Left renal pelvis (tissue), 4 donors: ENCODE data around the gene KANSL1. TPM values are rescaled to one million over a fixed set of nuclear protein-coding genes. Genes with fewer than 3 reads are reported as not detected.
"Not testable (repeated sequence)": the region's sequence is repeated elsewhere in the genome, so short reads cannot be mapped to it uniquely, and the experiment has no call there.

Experiments used
- DNase-seq, 4 donors: peaks; one replicate each; pipeline ENCODE4 v3.0.0-alpha.2; 2013; ENCODE audit warnings: low read depth in 4 of 4, low spot score in 3 of 4
- polyA plus RNA-seq, 4 donors: library from polyadenylated mRNA; unstranded; fragments of 120-200 nt; gene quantifications; one replicate each; pipeline ENCODE4 v1.2.1, GENCODE V29; 2013; ENCODE audit not compliant: insufficient read length in 4 of 4

KANSL1 gene
- 10 to 100 TPM; 53.1 to 93.4 (median 64.1) TPM for polyA plus RNA-seq

- peak in 3 of 4 donors; percentile 78 to 93 (median 81) for DNase-seq
Observed at GRCh38 chr17:46193151-46193625, at the start of gene KANSL1. Gene KANSL1, minus strand, starts transcription at chr17:46193429. Its CDS starts 21,286 bp downstream, at chr17:46172143.

DNA sequence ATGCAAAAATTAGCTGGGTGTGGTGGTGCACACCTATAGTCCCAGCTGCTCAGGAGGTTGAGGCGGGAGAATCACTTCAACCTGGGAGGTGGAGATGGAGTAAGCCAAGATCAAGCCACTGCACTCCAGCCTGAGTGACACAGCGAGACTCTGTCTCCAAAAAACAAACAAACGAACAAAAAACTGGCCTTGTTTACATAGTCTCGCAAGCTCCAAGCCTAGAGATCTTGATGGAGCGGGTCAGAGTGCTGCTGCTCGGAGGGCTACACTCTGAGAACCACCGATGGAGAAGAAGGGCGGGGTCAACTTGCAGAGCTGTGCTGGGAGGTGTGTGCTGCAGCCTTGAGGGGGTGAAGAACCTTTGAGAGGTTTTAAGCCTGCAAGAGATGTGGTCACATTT, 38.1 kb upstream of the KANSL1 start:
- not testable (repeated sequence) for DNase-seq

DNA sequence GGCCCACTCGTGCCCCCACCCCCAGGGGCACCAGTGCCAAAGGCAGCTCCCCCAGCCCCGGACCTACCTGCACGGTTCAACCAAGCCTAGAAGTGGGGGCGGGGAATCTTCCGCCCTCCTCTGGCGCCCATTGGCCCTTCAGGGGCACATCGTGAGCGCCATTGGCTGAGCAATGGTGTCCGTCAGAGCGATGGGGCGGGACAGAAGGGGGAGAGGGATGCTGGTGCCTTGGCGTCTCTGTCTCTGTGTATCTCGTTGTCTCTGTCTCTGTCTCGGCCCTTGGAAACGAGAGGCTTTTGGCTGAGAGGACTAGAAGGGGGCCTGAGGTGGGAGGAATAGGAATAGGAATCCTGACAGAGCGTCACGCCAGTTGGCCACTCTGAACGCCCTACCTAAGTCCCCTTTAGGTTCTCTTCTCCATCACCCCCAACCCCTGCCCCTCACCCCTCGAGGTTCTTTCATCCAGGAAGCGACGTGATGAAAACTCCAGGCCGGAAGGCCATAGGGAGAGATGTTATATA, 32.1 kb upstream of the KANSL1 start:
- peak; percentile 71 to 90 (median 74) for DNase-seq

DNA sequence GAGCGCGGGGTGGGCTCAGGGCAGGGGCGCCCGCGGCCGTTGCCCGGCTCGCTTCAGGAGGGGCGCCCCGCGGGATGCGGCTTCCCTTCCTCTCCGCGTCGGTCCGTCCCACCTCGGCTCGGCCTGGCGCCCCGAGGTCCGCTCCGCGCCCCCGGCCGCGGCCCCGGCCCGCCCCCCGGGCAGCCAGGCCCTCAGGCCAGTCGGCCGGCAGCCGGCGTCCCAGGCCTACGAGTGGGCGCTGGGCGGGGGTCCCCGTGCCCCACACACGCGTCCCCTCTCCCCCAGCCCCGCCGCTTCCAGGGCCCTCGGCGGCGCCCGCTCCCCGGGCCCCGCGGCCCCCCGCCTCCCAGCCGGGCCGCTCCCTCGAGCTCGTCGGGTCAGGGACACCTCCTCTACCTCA, 31.6 kb upstream of the KANSL1 start:
- not testable (repeated sequence) for DNase-seq

DNA sequence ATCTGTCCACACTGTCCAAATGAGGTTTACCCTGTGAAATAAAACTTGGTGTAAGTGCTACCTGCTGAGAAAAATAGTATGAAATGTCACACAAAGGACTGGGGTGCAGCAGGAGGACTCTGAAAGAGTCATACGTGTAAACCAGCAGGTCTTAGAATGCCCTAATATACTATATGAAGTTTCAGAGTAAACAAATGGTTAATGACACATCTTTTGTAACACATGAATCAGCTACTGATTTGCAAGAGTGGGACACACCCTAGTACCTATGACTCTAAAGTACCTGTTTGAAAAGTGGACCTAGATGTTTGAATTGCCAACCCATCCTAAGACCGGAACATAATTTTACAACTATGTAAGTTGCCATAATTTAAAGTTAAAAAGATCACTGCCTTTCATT, 29.8 kb upstream of the KANSL1 start:
- not testable (repeated sequence) for DNase-seq

DNA sequence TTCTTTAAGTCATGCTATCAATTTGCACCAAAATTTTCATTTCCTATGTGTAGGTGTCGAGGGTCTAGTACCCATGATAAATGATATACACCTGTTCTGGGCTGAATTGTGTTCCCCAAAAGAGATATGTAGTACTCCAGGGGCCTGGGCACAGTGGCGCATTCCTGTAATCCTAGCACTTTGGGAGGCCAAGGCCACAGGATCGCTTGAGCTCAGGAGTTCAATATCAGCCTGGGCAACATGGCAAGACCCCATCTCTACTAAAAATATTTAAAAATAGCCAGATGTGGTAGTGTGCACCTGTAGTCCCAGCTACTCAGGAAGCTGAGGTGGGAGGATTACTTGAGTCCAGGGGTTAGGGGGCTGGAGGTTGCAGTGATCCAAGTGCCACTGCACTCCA, 23.5 kb upstream of the KANSL1 start:
- no peak for DNase-seq

- peak in 2 of 4 donors; percentile 61 to 77 for DNase-seq
Observed at GRCh38 chr17:46212634-46213435, 19.6 kb upstream of the KANSL1 start.

- DNase-seq = no peak
Observed at GRCh38 chr17:46208997-46209396, 15.8 kb upstream of the KANSL1 start.

DNA sequence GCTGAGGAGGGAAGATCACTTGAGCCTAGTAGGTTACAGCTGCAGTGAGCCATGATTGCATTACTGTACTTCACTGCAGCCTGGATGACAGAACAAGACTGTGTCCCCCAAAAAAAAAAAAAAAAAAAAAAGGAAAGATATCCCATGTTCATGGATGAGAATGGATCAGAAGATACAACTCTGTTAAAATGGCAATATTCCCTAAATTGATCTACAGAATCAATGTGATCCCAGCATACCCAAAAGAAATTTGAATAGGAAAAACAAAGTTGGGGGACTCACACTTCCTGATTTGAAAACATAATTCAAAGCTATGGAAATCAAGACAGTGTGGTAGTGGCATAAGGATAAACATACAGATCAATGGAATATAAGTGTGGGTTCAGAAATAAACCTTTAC, 12.7 kb upstream of the KANSL1 start:
- no peak for DNase-seq

- no peak for DNase-seq
Observed at GRCh38 chr17:46202424-46202823, 9.2 kb upstream of the KANSL1 start.

DNA sequence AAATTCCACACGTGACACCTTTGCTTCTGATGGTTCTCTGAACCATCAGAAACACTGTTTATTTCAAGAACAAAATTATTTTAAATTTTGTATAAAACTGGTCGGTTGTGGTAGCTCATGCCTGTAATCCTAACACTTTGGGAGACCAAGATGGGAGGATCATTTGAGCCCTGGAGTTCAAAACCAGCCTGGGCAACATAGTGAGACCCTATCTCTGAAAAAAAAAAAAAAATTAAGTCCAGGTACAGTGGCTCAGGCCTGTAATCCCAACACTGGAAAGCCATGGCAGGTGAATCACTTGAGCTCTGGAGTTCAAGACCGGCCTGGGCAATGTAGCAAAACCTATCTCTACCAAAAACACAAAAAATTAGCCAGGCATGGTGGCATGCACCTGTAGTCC, 8.3 kb upstream of the KANSL1 start:
- DNase-seq = no peak

DNA sequence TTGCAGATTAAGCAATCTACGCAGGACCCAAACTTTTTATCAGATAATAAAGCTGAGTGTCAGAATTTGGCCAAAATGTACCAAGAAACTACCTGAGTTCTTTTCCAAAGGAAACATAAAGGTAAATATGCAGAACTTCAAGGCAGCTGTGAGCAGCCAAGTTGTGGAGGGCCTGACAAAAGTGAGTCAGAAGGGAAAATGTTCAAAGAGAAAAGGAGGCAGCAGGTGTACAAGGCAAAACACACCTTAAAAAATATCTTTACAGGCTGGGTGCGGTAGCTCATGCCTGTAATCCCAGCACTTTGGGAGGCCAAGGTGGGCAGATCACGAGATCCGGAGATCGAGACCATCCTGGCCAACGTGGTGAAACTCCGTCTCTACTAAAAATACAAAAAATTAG, 7.0 kb upstream of the KANSL1 start:
- DNase-seq = no peak

- no peak for DNase-seq
Observed at GRCh38 chr17:46199379-46199778, 6.2 kb upstream of the KANSL1 start.

DNA sequence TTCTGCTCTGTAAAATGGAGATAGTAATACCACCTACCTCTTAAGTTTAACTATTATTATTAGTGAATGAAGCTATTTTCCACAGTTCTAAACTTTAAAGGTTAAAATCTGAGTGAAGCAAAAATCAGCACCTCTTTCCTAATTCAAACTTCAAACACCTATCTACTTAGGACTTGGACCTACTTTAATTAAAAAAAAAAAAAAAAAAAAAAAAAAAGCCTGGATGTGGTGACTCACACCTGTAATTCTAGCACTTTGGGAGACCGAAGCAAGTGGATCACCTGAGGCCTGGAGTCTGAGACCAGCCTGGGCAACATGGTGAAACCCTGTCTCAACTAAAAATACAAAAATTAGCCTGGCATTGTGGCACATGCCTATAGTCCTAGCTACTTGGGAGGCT, 5.0 kb upstream of the KANSL1 start:
- DNase-seq = no peak

- no peak for DNase-seq
Observed at GRCh38 chr17:46197530-46197929, 4.3 kb upstream of the KANSL1 start.

DNA sequence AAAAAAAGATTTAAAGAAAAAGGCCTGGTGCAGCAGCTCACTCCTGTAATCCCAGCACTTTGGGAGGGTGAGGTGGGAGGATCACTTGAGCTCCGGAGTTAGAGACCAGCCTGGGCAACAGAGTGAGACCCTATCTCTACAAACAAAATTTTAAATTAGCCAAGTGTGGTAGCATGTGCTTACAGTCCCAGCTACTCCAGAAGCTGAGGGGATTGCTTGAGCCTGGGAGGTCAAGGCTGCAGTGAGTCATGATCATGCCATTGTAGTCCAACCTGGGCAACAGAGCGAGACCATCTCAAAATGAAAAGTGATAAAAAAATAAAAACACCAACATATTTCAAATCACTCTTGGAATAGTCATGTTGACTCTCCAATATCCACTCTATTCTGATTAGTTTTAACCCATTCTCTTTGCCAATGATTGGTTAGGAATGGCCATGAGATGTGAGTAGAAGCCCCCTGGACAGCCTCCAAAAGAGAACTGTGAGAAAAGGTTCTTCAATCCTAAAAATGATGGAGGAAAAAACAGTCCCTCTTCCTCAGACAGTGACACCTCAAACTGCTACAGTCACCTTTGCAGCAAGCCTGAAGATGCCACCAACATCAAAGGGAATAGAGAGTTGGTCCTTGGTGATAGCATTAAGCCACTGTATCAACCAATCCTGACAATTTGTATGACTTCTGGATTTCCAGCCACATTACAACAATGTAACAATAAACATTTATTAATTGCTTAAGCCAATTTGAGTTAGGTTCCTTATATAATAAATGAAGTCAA, 2.9 kb upstream of the KANSL1 start:
- DNase-seq = no peak

DNA sequence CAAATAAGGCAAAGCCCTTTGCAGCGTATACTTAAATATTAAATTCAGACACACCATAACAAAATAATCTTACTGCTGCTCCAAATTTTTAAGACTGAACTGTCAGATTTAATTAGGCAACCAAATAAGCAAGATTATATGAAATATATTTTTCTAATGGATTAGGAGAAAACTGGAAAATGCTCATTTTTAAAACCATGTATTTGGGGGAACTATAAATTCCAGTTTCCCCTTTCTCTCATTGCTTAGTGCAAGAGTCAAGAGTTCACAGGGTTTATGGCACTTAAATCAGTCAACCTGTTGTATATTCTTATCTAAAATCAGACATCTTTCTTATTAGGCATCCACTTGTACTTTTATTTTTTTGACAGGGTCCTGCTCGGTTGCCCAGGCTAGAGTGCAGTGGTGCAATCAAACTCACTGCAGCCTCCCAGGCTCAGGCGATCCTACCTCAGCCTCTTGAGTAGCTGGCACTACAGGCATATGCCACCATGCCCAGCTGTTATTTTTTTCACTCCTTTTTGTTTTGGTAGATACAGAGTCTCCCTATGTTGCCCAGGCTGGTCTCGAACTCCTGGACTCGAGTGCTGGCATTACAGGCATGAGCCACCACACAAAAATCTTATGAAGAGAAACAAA, 2.1 kb upstream of the KANSL1 start:
- no peak for DNase-seq

- DNase-seq = peak in 1 of 4 donors; percentile 19
Observed at GRCh38 chr17:46194393-46195216, 1.4 kb upstream of the KANSL1 start.

GRCh38 chr17:46193626-46194392, 580 bp upstream of the KANSL1 start:
- peak in 3 of 4 donors; percentile 71 to 93 (median 82) for DNase-seq
